K562 (cell line): Measurements from ENCODE around the gene DYNLT2. TPM values are rescaled to one million over a fixed set of nuclear protein-coding genes. Genes with fewer than 3 reads are reported as not detected.

Source experiments
- ATAC-seq: fragments of 200-7000 bp; cut with Tn5 transposase; 3 replicates; pipeline ENCODE4 v1.9.1; 2020; ENCODE audit warnings: moderate library complexity
- BruUV-seq: library from RNA; stranded (reverse); fragments of 400-500 nt; replicated peaks from 2 replicates; lab custom pipeline; 2021; lab: Mats Ljungman, UMichigan
- CTCF ChIA-PET: fragments of 300-600 bp; formaldehyde crosslinking; extraction: SDS; loops from one replicate; lab custom pipeline; 2021; ENCODE audit warnings: low intra/inter-chr PET ratio; lab: Yijun Ruan, JAX
- POLR2A ChIA-PET: fragments of 300-600, 350-650 bp; sonication (Branson Sonifier 250); formaldehyde crosslinking; extraction: SDS; loops from one replicate; lab custom pipeline; 2021; ENCODE audit warnings: antibody characterized with exemption, inconsistent platforms; lab: Yijun Ruan, JAX
- DNase-seq, 4 experiments: peaks; one replicate each; pipeline versions ENCODE4 v3.0.0 to v3.0.0-alpha.2; 2011 to 2018; ENCODE audit warnings: low spot score in 3 of 4, mixed read lengths in 3 of 4; ENCODE audit errors: extremely low read depth in 1 of 4
- FAIRE-seq: peaks from 2 replicates; lab custom pipeline; 2011; peaks lifted over from hg19 to GRCh38; lab: Jason Lieb, UNC
- H2AFZ ChIP-seq: 2 replicates; pipeline ENCODE4 v1.6.0; 2011; ENCODE audit warnings: low read depth, low read length, control low read depth, inconsistent platforms
- H3K27ac ChIP-seq: fragments of 200-600 bp; 3 replicates; pipeline ENCODE4 v1.8.0; 2011; ENCODE audit warnings: low read depth, mild to moderate bottlenecking, control low read depth, inconsistent platforms, low read length, moderate library complexity, mixed read lengths; ENCODE audit errors: extremely low read depth
- H3K27me3 ChIP-seq, 2 experiments: fragments of 300-600 bp in 1 of 2; 2 replicates in 1 of 2; 3 replicates in 1 of 2; pipeline versions ENCODE4 v1.6.0 to v1.8.0; 2011; ENCODE audit warnings: inconsistent platforms in 2 of 2, low read length in 2 of 2, mild to moderate bottlenecking in 1 of 2, mixed read lengths in 1 of 2, moderate library complexity in 1 of 2; ENCODE audit not compliant: control insufficient read depth in 2 of 2, insufficient read depth in 2 of 2
- H3K36me3 ChIP-seq: fragments of 300-600 bp; 3 replicates; pipeline ENCODE4 v1.8.0; 2011; ENCODE audit warnings: mild to moderate bottlenecking, low read length, inconsistent platforms; ENCODE audit not compliant: control insufficient read depth, insufficient read depth
- H3K4me1 ChIP-seq, 2 experiments: fragments of 200-600 bp in 1 of 2; replicated peaks in 1 of 2; 2 replicates in 1 of 2; 3 replicates in 1 of 2; pipeline versions ENCODE4 v1.5.1 to v1.8.0; 2011; ENCODE audit warnings: inconsistent platforms in 2 of 2, low read length in 2 of 2, mild to moderate bottlenecking in 1 of 2, mixed read lengths in 1 of 2, moderate library complexity in 1 of 2; ENCODE audit not compliant: control insufficient read depth in 2 of 2, insufficient read depth in 2 of 2
- H3K4me2 ChIP-seq: 2 replicates; pipeline ENCODE4 v1.6.1; 2011; ENCODE audit warnings: low read length, control low read depth, inconsistent platforms, mixed read lengths; ENCODE audit not compliant: insufficient read depth
- H3K4me3 ChIP-seq: fragments of 200-600 bp; sonication (generic), shearing (Covaris generic); 2 replicates; pipeline ENCODE4 v1.5.1; 2016; ENCODE audit warnings: control low read depth, inconsistent platforms
- H3K79me2 ChIP-seq: fragments of 200-600 bp; 3 replicates; pipeline ENCODE4 v1.8.0; 2011; ENCODE audit warnings: low read length, inconsistent platforms; ENCODE audit not compliant: control insufficient read depth, insufficient read depth
- H3K9ac ChIP-seq, 2 experiments: 2 replicates each; pipeline versions ENCODE4 v1.6.0 to v1.6.1; 2011; ENCODE audit warnings: low read depth in 2 of 2, low read length in 2 of 2, control low read depth in 1 of 2, inconsistent platforms in 1 of 2, mild to moderate bottlenecking in 1 of 2, mixed read lengths in 1 of 2; ENCODE audit not compliant: insufficient read depth in 1 of 2
- H3K9me1 ChIP-seq: one replicate; pipeline ENCODE4 v1.6.0; 2011; ENCODE audit warnings: inconsistent platforms, mild to moderate bottlenecking, low read length, moderate library complexity; ENCODE audit not compliant: control insufficient read depth, insufficient read depth
- H3K9me3 ChIP-seq: replicated peaks from 2 replicates; pipeline ENCODE4 v1.5.1; 2011; ENCODE audit warnings: low read depth, low read length, inconsistent platforms; ENCODE audit not compliant: control insufficient read depth, insufficient read depth
- H4K20me1 ChIP-seq: replicated peaks from 2 replicates; pipeline ENCODE4 v1.6.1; 2011; ENCODE audit warnings: low read length, inconsistent platforms, mixed read lengths; ENCODE audit not compliant: control insufficient read depth, insufficient read depth
- CHD4 ChIP-seq: fragments of 200-600 bp; sonication (generic); IDR thresholded peaks from 3 replicates; pipeline ENCODE4 v1.6.1; 2012; ENCODE audit warnings: low read depth, mild to moderate bottlenecking, mixed read lengths, low read length, inconsistent platforms; ENCODE audit not compliant: insufficient read depth, insufficient replicate concordance, poor library complexity, severe bottlenecking
- DACH1 ChIP-seq: fragments of 450-650 bp; IDR thresholded peaks from 2 replicates; pipeline ENCODE4 v1.6.1; 2018; ENCODE audit not compliant: partially characterized antibody
- FOXA1 ChIP-seq: fragments of 450-650 bp; IDR thresholded peaks from 2 replicates; pipeline ENCODE4 v1.6.1; 2016; ENCODE audit warnings: mild to moderate bottlenecking, borderline replicate concordance
- FOXP1 ChIP-seq: sonication (generic); formaldehyde crosslinking; IDR thresholded peaks from 2 replicates; pipeline ENCODE4 v1.8.0; 2022; ENCODE audit warnings: mild to moderate bottlenecking, missing genetic modification reagents
- GABPB1 ChIP-seq: sonication (generic); formaldehyde crosslinking; IDR thresholded peaks from 2 replicates; pipeline ENCODE4 v1.8.0; 2022; ENCODE audit warnings: mild to moderate bottlenecking, missing genetic modification reagents
- GTF2A2 ChIP-seq: IDR thresholded peaks from 2 replicates; pipeline ENCODE4 v1.6.1; 2016; ENCODE audit warnings: mild to moderate bottlenecking, missing genetic modification characterization, missing compliant biosample characterization
- HNRNPK ChIP-seq: fragments of 200-400 bp; formaldehyde crosslinking; IDR thresholded peaks from one replicate; pipeline ENCODE4 v1.6.1; 2018; ENCODE audit warnings: mild to moderate bottlenecking, low read depth, low read length; ENCODE audit not compliant: poor library complexity, severe bottlenecking
- MIER1 ChIP-seq: fragments of 450-650 bp; IDR thresholded peaks from 2 replicates; pipeline ENCODE4 v1.6.1; 2016; ENCODE audit warnings: antibody characterized with exemption, mild to moderate bottlenecking, low read depth
- MYBL2 ChIP-seq, 2 experiments: fragments of 450-650 bp in 1 of 2; sonication (generic) in 1 of 2; formaldehyde crosslinking in 1 of 2; IDR thresholded peaks; 2 replicates each; pipeline versions ENCODE4 v1.6.1 to v1.8.1; 2017 to 2022; ENCODE audit warnings: borderline replicate concordance in 1 of 2, inconsistent platforms in 1 of 2, low read depth in 1 of 2, mild to moderate bottlenecking in 1 of 2, missing genetic modification reagents in 1 of 2, moderate library complexity in 1 of 2
- NCOA4 ChIP-seq: fragments of 450-650 bp; IDR thresholded peaks from 2 replicates; pipeline ENCODE4 v1.6.1; 2018; ENCODE audit warnings: mild to moderate bottlenecking; ENCODE audit not compliant: partially characterized antibody
- SETDB1 ChIP-seq: IDR thresholded peaks from one replicate; pipeline ENCODE4 v1.6.1; 2012; ENCODE audit warnings: low read length, control low read depth, inconsistent platforms
- TAL1 ChIP-seq: fragments of 450-650 bp; IDR thresholded peaks from 2 replicates; pipeline ENCODE4 v1.6.1; 2016; ENCODE audit warnings: mild to moderate bottlenecking
- TCF15 ChIP-seq: fragments of 250-450 bp; sonication (Bioruptor Pico); IDR thresholded peaks from 2 replicates; pipeline ENCODE4 v1.8.0; 2022; ENCODE audit warnings: moderate library complexity, mild to moderate bottlenecking, inconsistent platforms
- TRIM28 ChIP-seq: fragments of 450-650 bp; IDR thresholded peaks from 2 replicates; pipeline ENCODE4 v1.6.1; 2017
- XRCC5 ChIP-seq: fragments of 200-400 bp; formaldehyde crosslinking; IDR thresholded peaks from 2 replicates; pipeline ENCODE4 v1.6.1; 2017; ENCODE audit warnings: low read depth, mild to moderate bottlenecking, low read length
- ZFP36 ChIP-seq: fragments of 150-350 bp; IDR thresholded peaks from 2 replicates; pipeline ENCODE4 v1.6.1; 2018; ENCODE audit warnings: low read length, low read depth; ENCODE audit not compliant: partially characterized antibody
- ZNF324 ChIP-seq: fragments of 250-450 bp; sonication (Bioruptor Pico); IDR thresholded peaks from 2 replicates; pipeline ENCODE4 v1.4.0; 2020; ENCODE audit warnings: mild to moderate bottlenecking
- ZNF668 ChIP-seq: fragments of 250-450 bp; sonication (Bioruptor Pico); IDR thresholded peaks from 2 replicates; pipeline ENCODE4 v1.8.0; 2022; ENCODE audit warnings: mild to moderate bottlenecking, inconsistent platforms
- WGBS: fragments of 100-300 bp; shearing (Covaris generic); methylation state at CpG from one replicate; pipeline ENCODE4 v1.1.6; 2016; ENCODE audit warnings: low coverage, mixed read lengths; ENCODE audit not compliant: insufficient coverage; ENCODE audit errors: missing lambda C conversion rate; 5-methylcytosine and 5-hydroxymethylcytosine counted together
- in situ Hi-C: fragments of 300-500 bp; cut with MboI; formaldehyde crosslinking; loops from 4 replicates; pipeline ENCODE4 v1.15.0; 2018; ENCODE audit warnings: inconsistent platforms, mixed read lengths
- intact Hi-C: fragments of 100-400 bp; cut with micrococcal nuclease; formaldehyde crosslinking; loops from 2 replicates; pipeline ENCODE4 v1.14.2; 2022
- polyA plus RNA-seq, 8 experiments: library from polyadenylated mRNA; depleted of rRNA in 4 of 8; stranded (reverse) in 5 of 8; unstranded in 3 of 8; fragments of >200 nt; fragmentation: Nextera tagmentation in 2 of 8; fragmentation: Illumina TruSeq in 1 of 8; extraction: Ambion mirVana in 2 of 8; extraction: Trizol in 1 of 8; gene quantifications; 2 replicates each; pipeline versions ENCODE4 v1.2.1 to v1.2.3, GENCODE V29; 2011 to 2014; ENCODE audit warnings: inconsistent platforms in 1 of 8, missing spikeins in 1 of 8
- total RNA-seq, 7 experiments: library from RNA; depleted of rRNA in 6 of 7; stranded (reverse); fragments of >200 nt in 6 of 7; fragmentation: Illumina TruSeq in 2 of 7; extraction: Trizol in 2 of 7; gene quantifications; 2 replicates each; pipeline versions ENCODE4 v1.2.1 to v1.2.3, GENCODE V29; 2011 to 2021; ENCODE audit warnings: low replicate concordance in 1 of 7

DYNLT2 gene
- total and polyA plus RNA-seq, 9 of the 15 experiments (the other 6 are each of a cell fraction or from before 2014, with no cell fraction given), result 2.0 to 12.8 (median 6.3) TPM

GRCh38 chr6:169778646-169779045 is 27.3 kb upstream of the DYNLT2 start (continued):
- no peak for TF ChIP-seq CHD4
- TF ChIP-seq ZNF668 (CRISPR knock-in tag), result no peak
- TF ChIP-seq FOXA1, result no peak
- TF ChIP-seq TAL1, result no peak
- TF ChIP-seq ZNF324 (CRISPR knock-in tag), result no peak
- TF ChIP-seq DACH1, result no peak
- no peak for TF ChIP-seq GTF2A2 (tag)
- TF ChIP-seq MIER1, result no peak
- TF ChIP-seq GABPB1 (CRISPR knock-in tag), result no peak
- TF ChIP-seq, all 486 proteins: peak for 0

- peaks cover 0 to 3% of the 10 kb centered on the region in 2 experiments; a peak in 1 of 5 replicates for H3K4me1 ChIP-seq
Observed at GRCh38 chr6:169777896-169778295, 26.5 kb upstream of the DYNLT2 start.

More at GRCh38 chr6:169777896-169778295, 26.5 kb upstream of the DYNLT2 start:
- Histone ChIP-seq H3K36me3 (peaks cover 20% of the 10 kb centered on the region; the same call in 2 of the 3 replicates), H2AFZ (no peak overlapping the region), H3K27me3 (no peaks in the 10 kb centered on the region), H3K27ac (no peak overlapping the region), H3K79me2 (no peaks in the 10 kb centered on the region), H3K9me1 (no peaks in the 10 kb centered on the region), H3K4me2 (no peak overlapping the region), H3K9me3 (no peaks in the 10 kb centered on the region), H4K20me1 (no peaks in the 10 kb centered on the region), H3K4me3 (no peak overlapping the region)
- WGBS, result 82% methylated on average over 12 of the region's 12 CpGs
- ATAC-seq (no peak; the same call in 2 of the 3 replicates), FAIRE-seq (no peak), DNase-seq (no peak)
- CTCF ChIA-PET, result no interaction called here
- intact Hi-C loops (no loop called here), in situ Hi-C loops (no loop called here)
- POLR2A ChIA-PET, result no interaction called here
- BruUV-seq, result no TSS peak
- TF ChIP-seq FOXP1 (CRISPR knock-in tag), result no peak
- TF ChIP-seq SETDB1, result no peak
- no peak for TF ChIP-seq ZFP36
- TF ChIP-seq NCOA4, result no peak
- no peak for TF ChIP-seq XRCC5
- no peak for TF ChIP-seq HNRNPK
- no peak for TF ChIP-seq TCF15
- no peak for TF ChIP-seq TRIM28
- TF ChIP-seq MYBL2 (IDR thresholded peaks at IDR 0.05; ENCODE audit: low read depth), result no peak
- no peak for TF ChIP-seq MYBL2 (CRISPR knock-in tag; IDR thresholded peaks at IDR 0.05; ENCODE audit: borderline replicate concordance)
- TF ChIP-seq, all 486 proteins: peak for 0
- no peak overlapping the region for H3K9ac ChIP-seq
